ENCODE data around the gene PIP4K2A.

DNA sequence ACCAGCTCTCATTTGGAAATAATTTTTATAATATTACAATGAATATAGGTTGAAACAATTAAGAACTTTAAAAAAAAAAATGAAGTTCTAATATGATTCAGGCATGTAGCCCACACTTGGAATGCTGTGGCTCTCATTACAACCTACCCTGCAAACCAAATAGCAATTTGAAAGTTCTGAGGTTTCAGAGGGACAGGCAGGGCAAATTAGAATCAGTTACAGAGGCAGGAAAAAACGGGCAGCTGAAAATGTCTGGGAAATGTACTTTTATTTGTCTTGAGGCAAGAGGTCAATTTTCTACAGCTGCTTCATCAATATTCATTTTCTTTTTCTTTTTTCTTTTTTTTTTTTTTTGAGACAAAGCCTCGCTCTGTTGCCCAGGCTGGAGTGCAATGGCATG lies 95.3 kb downstream of the PIP4K2A start:
- no peak for TF ChIP-seq ZFX (IDR thresholded peaks at IDR 0.05; ENCODE audit: borderline replicate concordance)
- TF ChIP-seq, protein P1, sequence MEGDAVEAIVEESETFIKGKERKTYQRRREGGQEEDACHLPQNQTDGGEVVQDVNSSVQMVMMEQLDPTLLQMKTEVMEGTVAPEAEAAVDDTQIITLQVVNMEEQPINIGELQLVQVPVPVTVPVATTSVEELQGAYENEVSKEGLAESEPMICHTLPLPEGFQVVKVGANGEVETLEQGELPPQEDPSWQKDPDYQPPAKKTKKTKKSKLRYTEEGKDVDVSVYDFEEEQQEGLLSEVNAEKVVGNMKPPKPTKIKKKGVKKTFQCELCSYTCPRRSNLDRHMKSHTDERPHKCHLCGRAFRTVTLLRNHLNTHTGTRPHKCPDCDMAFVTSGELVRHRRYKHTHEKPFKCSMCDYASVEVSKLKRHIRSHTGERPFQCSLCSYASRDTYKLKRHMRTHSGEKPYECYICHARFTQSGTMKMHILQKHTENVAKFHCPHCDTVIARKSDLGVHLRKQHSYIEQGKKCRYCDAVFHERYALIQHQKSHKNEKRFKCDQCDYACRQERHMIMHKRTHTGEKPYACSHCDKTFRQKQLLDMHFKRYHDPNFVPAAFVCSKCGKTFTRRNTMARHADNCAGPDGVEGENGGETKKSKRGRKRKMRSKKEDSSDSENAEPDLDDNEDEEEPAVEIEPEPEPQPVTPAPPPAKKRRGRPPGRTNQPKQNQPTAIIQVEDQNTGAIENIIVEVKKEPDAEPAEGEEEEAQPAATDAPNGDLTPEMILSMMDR (IDR thresholded peaks at IDR 0.05), result no peak

All from 22Rv1 (cell line).